COLO829 (cell line): ENCODE data around the gene FCRL6.

Source experiments
- DNase-seq: peaks from one replicate; pipeline ENCODE4 v3.0.0; 2012; ENCODE audit warnings: low spot score

Gene FCRL6

DNA sequence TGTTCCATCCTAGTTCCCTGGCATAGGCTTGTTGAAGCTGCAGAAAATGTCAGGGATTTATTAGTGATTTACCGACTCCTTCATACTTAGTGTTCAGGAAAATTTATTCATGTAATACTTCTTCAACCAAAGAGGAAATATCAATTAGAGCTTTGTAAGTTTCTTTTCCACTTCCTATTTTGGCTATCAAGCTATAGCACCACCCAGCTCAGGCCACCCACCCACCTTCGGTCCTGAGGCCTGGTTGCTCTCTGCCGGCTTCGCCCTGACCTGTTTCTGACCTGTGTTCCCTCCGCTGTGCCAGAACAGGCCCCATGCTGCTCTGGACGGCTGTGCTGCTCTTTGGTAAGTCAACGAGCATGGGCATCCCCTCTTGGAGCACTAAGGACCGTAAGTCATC lies at the start of gene FCRL6:
TSS of gene FCRL6 (plus strand) at position 250 of the 400 bp plus-strand sequence. CDS start at position 315, 65 bp downstream.
- no peak for DNase-seq

DNA sequence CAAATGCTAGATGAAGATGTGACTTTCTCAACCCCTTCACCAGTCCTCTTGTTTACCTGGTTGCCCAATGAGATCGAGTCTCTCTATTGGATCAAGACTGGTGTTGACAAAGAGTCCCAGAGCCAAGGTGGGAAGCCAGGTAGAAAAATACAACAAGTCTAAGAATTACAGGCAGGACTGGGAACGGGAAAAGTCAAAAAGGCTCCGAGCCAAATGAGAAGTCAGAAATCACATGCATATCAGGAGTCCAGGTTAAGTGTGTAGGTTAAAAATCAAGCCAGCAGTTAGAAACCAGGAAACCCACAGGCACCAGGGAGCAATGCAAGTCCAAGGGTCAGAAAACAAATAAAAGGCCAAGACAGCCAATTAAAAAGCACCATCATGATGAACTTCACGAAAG lies 48.8 kb upstream of the FCRL6 start:
- DNase-seq = no peak

DNA sequence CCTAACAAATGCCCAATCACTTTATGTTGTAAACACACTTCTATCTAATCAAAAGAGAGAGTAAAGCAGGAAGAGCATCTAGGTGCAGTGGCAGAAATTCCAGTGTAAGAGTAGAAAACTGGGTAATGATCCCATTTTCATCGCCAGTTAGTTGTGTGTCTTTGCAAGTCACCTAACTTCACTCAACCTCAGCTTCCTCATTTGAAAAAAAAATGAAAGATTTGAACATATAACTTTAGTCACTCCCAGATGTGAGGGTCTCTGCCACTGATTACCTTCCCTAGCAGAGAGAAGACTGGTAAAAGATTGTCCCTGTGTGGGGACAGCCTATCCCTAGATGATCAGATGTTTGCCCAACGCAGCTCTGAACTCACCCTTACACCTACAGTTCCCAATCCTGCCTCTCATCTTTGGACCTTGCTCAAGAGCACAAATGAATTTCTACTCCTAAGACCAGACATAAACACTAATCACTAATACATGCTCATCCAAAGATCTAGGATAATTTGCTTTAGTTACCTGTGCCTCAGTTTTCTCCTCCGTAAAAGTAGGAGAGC lies 46.6 kb upstream of the FCRL6 start:
- DNase-seq = no peak

GRCh38 chr1:159756397-159756796 lies 45.8 kb upstream of the FCRL6 start:
- no peak for DNase-seq

DNA sequence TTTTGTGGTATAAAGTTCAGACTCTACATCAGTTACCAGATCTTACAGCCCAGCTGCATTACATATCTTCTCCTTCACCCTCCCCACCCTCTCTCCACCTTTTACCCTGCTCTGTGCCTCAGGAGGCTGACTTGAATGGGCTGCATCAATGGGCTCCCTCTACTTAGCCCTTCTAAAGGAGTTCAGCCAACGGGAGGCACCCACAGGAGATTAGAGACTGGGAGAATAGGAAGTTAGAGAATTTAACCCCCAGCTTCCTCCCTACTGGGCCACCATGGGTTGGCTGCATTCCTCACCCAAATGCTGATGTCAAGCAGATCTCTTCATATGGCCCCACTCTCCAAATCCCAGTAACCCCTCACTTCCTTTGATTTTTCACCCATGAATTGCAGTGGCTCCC lies 38.5 kb upstream of the FCRL6 start:
- no peak for DNase-seq

DNA sequence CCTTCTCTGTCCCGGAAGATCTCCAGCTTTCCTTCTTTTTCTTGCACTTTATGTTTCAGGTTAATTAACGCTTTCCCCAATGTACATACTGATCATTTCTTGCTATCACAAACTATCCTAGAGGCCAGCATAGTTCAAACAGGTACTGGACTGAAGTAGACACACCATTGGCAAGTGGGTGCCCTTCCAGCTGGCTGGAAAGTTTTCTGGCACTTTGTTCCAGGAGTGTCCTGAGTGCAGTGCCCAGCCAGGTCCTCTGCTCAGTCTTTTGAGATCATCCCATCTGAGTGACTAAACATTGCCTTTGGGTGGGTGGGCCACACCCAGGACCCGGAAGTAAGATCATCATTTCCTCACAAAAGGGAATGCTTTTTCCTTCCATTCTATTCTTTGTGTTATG lies 36.4 kb upstream of the FCRL6 start:
- no peak for DNase-seq

- DNase-seq = no peak
Observed at GRCh38 chr1:159771127-159771895, 30.8 kb upstream of the FCRL6 start.

GRCh38 chr1:159774465-159774864 lies 27.7 kb upstream of the FCRL6 start:
- DNase-seq = no peak

DNA sequence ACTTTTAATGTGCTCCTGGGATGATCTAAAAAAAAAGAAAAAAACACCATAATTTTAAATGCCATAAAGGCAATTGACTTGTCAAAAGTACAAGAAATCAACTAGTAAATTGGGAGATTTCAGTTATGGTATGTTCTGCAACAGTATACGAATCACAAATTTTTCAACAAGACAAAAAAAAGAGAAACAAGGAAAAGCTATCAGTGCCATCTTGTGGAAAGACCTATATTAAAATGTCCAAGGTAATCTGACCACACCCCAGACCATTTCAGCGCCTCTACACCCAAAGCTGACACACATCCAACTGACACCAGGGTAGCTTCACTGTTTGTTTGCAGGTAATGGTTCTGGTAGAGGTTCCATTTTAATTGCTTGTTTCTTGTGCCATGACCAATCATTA lies 26.4 kb upstream of the FCRL6 start:
- DNase-seq = no peak

- DNase-seq = no peak
Observed at GRCh38 chr1:159778266-159778665, 23.9 kb upstream of the FCRL6 start.

GRCh38 chr1:159779403-159779851 lies 22.7 kb upstream of the FCRL6 start:
- DNase-seq = no peak

GRCh38 chr1:159780583-159781582 lies 21.3 kb upstream of the FCRL6 start, which contains the start of gene DUSP23:
TSS of gene DUSP23 (plus strand) at chr1:159780962. CDS start at chr1:159781101, 139 bp downstream.
- peak; percentile 99 for DNase-seq

DNA sequence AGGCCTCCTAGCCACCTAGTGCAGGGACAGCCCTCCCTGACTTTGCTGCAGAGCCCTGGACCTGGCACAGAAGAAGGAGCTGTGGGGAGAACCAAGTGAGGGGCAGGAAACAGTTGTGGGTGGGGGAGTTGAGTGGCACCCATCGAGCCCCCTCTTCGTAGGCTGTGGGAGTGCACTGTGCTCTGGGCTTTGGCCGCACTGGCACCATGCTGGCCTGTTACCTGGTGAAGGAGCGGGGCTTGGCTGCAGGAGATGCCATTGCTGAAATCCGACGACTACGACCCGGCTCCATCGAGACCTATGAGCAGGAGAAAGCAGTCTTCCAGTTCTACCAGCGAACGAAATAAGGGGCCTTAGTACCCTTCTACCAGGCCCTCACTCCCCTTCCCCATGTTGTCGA lies 20.2 kb upstream of the FCRL6 start:
- no peak for DNase-seq

GRCh38 chr1:159783724-159784123 lies 18.4 kb upstream of the FCRL6 start:
- no peak for DNase-seq

- DNase-seq = no peak
Observed at GRCh38 chr1:159786465-159786864, 15.7 kb upstream of the FCRL6 start.

DNA sequence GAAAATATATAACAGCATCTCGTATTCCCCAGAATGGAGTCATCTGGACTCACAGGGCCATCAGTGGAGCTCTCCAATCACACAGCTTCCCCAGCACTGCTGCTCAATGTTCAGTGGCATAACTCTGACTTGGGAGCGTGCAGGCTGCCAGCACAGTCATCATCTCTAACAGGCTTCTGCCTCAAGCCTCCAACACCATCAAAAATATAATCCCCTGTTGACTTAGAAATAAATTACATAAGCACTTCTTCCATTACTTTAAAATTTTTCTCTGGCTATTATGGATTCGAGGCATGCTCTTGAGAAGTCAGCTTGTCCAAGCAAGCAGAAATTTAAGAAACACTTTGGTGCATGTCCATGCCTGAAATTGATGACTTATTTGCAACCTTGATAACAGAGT lies 15.2 kb upstream of the FCRL6 start:
- no peak for DNase-seq

GRCh38 chr1:159790237-159790917 lies 11.8 kb upstream of the FCRL6 start:
- peak; percentile 63 for DNase-seq

DNA sequence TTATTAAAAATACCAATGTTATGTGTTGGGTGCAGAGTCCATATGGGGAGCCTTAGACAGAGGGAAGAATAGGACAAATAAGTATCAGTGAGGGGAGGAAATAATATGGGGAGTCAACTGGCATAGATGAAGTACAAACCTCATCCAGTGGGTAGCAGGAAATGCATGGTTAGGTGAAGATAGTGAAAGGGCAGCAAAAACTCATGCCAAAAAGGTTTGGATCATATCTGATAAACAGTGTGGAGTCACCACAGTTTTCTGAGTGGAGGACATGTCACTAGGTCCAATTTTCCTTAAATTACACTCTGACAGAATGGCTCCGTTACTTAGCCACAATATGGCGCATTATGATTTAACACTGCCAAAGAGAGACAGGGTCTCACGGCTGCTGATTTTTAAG lies 11.1 kb upstream of the FCRL6 start:
- no peak for DNase-seq

DNA sequence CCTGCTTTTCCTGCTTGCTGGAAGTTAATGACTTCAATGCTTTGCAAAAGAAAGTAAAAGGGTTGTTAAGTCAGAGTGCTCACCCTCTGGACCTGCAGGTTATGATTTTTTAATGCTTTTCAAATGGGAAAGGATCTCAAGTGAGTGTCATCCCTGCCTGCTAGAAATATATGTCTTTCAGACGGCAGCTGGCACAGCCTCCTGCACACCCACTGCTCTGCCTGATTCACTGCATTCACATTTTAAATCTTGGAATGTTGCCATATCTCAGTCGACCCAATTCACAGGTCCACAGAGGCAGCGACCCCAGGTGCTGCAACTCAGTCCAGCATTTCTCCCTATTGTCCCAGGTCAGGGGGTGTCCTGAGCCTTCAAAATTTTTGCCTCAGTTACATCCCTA lies 10.7 kb upstream of the FCRL6 start:
- DNase-seq = no peak

DNA sequence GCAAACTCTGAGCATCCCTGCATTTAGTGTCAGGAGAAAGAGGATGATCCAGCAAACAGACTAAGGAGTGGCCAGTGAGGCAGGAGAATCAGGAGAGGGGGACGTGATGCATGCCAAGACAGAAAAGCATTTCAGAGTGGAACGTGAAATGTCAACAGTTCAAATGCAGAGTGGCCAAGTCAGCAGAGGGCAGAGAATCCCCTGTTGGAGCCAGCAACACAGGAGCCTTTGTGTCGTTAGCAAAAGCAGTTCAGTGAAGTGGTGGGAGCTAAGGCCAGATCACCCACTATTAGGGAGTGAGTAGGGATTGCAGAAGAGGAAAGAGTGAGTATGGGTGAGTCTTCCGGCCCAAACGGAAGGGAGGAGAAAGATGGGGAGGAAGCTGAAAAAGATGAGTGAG lies 6.6 kb upstream of the FCRL6 start:
- DNase-seq = peak; percentile 92

DNA sequence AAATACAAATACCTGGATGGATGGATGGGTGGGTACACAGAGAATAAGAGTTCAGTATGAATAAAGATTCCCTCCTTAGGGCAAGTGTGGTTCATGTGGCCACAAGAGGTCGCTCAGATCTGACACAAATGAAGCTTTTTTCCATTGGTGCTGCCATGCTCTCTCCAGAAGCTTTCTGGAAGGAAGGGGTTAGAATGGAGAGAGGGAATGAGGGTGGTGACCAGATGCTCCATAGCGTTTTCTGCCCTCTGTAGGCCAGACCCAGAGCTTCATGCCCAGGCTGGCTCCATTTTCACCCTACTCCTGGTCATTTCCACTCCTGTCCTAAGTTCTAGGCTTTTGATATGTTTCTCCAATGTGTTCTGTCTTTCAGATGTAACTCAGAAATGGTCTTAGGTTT lies 3.3 kb upstream of the FCRL6 start:
- DNase-seq = peak; percentile 96

- DNase-seq = no peak
Observed at GRCh38 chr1:159799446-159799985, 2.6 kb upstream of the FCRL6 start.
